HG02840 (cell line): ENCODE measurements around the gene ATP5MK.
"Not testable (repeated sequence)": the region's sequence is repeated elsewhere in the genome, so short reads cannot be mapped to it uniquely, and the experiment has no call there.

Experiments used
- ATAC-seq: cut with Tn5 transposase; IDR thresholded peaks from one replicate; pipeline ENCODE4 v1.9.1; 2021; ENCODE audit warnings: mild to moderate bottlenecking, moderate library complexity, moderate number of reproducible peaks; ENCODE audit not compliant: unreplicated experiment, low FRiP score

The ATP5MK gene, protein sequence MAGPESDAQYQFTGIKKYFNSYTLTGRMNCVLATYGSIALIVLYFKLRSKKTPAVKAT

DNA sequence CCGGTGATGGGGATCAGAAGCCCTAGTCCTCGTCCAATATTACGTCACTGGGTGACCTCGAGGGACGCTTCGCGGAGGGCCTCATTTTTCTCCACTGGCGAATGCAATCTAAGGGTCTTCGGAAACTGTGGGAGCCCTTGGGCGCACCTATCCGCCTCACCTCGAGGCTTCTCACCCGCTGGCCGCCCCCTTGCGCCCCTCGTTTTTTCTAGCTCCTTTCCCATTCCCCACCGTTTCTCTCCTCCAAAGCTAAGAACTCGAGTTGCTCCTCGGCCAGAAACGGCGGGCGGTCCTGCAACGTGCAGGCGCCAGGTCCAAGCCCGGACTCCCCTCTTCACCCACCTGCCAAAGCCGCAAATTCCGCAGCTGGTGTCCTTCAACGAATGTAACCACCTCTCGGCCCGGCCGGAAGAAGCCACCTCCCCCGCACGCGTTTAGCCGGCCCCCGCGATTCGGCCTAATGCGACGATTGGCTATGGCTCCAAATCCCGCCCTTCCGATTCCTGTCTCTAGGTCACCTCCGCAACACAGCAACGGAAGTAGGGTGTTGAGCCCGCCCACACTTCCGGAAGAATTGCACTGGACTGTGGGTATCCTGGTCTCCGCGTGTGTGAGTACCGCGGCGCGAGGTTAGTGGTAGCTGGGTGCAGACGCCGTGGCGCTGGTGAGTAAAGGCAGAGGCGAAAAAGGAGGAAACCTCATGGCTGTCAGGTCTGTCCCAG is at the start of gene ATP5MK, which contains the start of gene PDCD11:
ATP5MK (minus strand) TSS at position 409 of the 722 bp plus-strand sequence. CDS start 4,018 bp downstream, outside the sequence.
PDCD11 (plus strand) TSS at position 560 of the 722 bp plus-strand sequence. CDS start 1,801 bp downstream, outside the sequence.
- ATAC-seq = peak; percentile 98

- ATAC-seq = no peak
These were observed 49.1 kb upstream of the ATP5MK start for GRCh38 chr10:103445366-103445765.

GRCh38 chr10:103444478-103444877 is 48.2 kb upstream of the ATP5MK start:
- ATAC-seq = no peak

DNA sequence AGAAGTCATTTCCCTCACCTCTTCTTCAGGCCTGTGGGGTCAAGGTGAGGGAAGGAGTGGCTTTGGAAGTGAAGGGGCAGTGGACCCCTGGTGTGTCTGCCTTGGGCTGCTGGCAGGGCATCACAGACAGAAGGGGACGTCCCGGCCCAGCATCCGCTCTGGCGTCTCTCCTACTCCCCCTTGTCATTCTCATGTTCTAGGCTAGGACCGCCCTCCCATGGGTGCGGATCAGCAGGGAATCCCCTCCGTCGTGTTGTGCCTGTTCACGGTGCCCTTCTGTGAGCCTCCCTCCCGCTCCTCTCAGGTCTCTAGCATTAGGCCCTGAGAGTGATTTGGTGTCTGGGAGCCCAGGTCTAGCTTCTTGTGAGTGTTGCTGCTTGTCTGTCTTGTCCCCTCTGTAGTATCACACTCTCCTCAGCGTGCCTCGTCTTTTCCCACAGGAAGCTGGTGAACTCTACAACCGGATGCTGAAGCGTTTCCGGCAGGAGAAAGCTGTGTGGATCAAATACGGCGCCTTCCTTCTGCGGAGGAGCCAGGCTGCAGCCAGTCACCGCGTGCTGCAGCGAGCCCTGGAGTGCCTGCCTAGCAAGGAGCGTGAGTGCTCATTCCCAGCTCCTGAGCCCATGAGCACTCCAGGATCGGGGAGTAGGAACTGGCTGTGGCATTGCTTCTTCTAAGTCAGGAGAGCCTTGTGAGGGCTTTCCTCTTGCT is 47.4 kb upstream of the ATP5MK start:
- ATAC-seq = no peak

DNA sequence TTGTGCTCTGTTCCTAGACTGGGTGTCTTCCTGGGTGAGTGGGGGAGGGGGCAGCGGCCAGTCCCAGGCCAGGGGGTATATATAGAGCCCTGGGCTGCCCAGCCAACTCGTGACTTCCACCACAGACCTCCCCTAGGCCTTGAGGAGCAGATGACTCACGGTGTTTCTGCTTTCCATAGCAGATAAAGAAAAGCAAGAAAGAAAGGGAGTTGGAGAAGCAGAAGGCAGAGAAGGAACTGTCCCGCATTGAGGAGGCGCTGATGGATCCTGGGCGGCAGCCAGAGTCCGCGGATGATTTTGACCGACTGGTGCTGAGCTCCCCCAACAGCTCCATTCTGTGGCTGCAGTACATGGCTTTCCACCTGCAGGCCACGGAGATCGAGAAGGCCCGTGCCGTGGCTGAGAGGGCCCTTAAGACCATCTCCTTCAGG is 45.8 kb upstream of the ATP5MK start:
- ATAC-seq = no peak

- no peak for ATAC-seq
These were observed 45.3 kb upstream of the ATP5MK start for GRCh38 chr10:103441611-103442010.

- no peak for ATAC-seq
These were observed 44.9 kb upstream of the ATP5MK start for GRCh38 chr10:103441206-103441605.

- no peak for ATAC-seq
These were observed 44.1 kb upstream of the ATP5MK start for GRCh38 chr10:103440416-103440815.

DNA sequence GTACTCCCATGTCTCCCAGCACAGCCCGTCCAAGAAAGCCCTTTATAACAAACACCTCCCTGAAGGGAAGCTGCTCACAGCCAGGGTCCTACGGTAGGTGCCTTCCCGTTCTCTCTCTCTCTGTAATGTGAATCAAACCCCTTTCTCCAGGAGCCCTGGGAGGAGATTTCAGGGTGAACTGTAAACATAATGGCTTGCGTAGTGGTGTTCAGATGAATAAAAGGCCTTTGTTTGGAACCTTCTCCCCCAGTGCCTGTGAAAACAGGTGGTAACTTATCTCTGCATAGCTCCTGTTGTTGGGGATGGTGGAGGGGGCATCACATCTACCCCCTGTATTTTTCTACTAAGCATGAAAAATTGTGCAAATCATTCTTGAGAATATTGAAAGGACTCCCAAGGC is 43.5 kb upstream of the ATP5MK start:
- ATAC-seq = no peak

DNA sequence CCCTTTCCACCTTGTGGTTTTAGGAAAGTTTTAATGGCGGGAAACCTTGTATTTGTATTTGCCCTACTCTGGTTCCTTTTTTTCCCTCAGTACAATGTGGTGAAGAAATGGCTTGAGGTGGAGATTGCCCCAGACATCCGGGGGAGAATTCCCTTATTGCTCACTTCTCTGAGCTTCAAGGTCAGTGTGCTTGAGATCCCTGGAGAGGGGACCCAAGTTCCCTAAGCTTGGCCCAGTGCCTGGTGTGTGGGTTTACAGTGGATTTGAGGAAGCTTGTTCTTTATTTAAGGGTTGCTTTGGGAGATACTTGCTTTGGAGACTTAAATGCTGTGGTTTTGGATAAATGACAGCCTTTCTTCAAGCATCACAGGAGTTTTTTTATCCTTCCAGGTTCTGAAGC is 37.6 kb upstream of the ATP5MK start:
- ATAC-seq = no peak

GRCh38 chr10:103431902-103432301 is 35.6 kb upstream of the ATP5MK start:
- ATAC-seq = no peak

DNA sequence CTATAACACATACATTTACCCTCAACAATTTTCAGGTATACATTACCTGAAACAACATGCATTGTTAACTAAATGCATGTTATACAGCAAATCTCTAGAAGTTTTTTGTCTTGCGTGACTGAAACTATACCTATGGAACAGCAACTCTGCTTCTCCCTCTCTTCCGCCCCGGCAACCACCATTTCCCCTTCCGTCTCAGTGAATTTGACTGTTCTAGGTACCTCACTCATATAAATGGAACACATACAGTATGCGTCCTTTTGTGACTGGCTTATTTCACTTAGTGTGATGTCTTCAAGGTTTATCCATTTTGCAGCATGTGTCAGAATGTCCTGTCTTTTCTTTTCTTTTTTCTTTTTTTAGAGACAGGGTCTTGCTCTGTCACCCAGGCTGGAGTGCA is 33.4 kb upstream of the ATP5MK start:
- ATAC-seq = no peak

- ATAC-seq = no peak
These were observed 32.8 kb upstream of the ATP5MK start for GRCh38 chr10:103428989-103429643.

- ATAC-seq = no peak
These were observed 31.6 kb upstream of the ATP5MK start for GRCh38 chr10:103427866-103428265.

GRCh38 chr10:103423748-103424147 is 27.5 kb upstream of the ATP5MK start:
- no peak for ATAC-seq

DNA sequence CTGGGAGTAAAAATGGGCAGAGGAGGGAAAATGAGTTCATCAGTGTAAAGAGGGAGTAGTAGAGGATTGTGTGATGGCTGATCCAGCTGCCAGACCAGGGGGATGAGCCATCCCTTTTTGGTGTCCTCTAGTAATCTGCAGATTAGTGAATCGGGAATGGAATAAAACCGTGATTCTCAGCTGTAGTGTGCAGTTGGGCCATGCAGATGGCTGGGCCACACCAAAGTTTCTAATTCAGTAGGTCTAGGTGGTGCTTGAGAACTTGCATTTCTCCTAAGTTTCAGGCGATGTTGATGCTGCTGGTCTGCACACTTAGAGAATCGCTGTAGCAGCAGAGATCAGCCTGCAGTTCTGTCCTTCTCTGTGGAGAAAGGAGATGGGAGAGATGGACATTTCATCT is 22.8 kb upstream of the ATP5MK start:
- ATAC-seq = no peak

- ATAC-seq = no peak
These were observed 21.3 kb upstream of the ATP5MK start for GRCh38 chr10:103417601-103418000.

- not testable (repeated sequence) for ATAC-seq
These were observed 20.8 kb upstream of the ATP5MK start for GRCh38 chr10:103417148-103417469.

GRCh38 chr10:103416436-103417147 is 20.3 kb upstream of the ATP5MK start:
- no peak for ATAC-seq

DNA sequence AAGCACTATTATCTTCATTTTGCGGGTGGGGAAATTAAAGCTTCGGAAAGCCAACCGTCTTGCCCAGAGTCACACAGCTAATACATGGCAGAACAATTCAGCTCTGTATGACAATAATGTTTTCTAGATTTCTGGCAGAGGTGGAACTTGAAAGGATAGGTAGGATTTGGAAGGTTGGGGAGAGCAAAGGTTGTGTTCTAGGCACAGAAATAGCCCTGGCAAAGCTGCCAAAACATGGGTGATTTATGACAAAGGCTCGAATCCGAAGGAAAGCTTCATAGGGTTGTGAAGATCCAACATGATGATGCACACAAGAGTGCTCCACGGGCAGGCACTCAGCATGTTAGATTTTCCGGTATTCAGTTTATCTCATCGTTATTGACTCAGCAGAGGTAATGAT is 19.3 kb upstream of the ATP5MK start:
- ATAC-seq = no peak

DNA sequence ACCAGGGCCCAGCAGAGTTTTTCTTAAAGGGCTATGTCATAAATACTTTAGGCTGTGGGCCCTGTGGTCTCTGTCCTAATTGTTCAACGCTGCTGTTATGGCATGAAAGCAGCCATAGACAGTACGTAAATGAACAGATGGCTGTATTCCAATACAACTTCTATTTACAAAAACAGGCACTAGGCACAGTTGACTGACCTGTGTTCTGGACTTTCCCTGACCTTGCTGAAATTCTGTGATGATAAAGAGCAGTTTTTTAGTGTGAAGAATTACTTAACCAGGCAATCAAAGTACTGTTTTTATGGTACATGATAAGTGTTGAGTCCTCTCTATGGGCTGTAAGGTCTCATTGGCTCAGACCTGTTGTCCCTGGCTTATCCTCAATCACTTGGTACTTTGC is 17.3 kb upstream of the ATP5MK start:
- no peak for ATAC-seq
